GM10266 (cell line): ENCODE data around the gene SACS.

Experiments
- DNase-seq: peaks from one replicate; pipeline ENCODE4 v3.0.0; 2012; ENCODE audit errors: extremely low spot score
- TF ChIP-seq, protein P1 (sequence below): IDR thresholded peaks from 2 replicates; pipeline ENCODE4 v1.5.1; 2012; ENCODE audit warnings: mild to moderate bottlenecking, low read depth; ENCODE audit not compliant: control insufficient read depth, insufficient read depth; ENCODE audit errors: missing control alignments

The SACS gene

DNA sequence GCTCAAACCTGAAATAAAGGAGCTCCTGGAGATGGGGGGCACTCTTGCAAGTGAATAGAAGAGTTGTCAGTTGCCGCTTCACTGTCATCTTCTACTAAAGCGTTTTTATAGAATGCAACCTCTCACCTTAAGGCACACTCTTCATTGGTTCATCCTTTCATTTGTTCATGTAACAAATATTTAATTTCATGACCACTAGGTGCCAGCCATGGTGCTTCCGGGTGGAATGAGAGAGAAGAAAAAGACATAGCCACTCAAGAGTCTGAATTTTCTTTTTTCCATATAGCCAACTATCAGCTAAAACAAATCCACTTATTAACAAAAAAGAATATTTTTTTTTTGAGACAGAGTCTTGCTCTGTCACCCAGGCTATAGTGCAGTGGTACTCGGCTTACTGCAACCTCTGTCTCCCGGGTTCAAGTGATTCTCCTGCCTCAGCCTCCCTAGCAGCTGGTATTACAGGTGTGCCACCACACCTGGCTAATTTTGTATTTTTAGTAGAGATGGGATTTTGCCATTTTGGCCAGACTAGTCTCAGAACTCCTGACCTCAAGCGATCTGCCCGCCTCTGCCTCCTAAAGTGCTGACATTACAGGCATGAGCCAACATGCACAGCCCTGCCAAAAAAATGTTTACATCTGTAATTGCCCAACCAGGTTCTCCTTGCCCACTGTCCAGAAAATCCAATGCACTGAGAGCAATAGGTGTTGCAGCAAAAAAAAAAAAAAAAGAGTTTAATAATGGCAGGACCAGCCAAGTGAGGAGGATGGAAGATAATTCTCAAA, 22.1 kb upstream of the SACS start:
- TF ChIP-seq, protein P1, sequence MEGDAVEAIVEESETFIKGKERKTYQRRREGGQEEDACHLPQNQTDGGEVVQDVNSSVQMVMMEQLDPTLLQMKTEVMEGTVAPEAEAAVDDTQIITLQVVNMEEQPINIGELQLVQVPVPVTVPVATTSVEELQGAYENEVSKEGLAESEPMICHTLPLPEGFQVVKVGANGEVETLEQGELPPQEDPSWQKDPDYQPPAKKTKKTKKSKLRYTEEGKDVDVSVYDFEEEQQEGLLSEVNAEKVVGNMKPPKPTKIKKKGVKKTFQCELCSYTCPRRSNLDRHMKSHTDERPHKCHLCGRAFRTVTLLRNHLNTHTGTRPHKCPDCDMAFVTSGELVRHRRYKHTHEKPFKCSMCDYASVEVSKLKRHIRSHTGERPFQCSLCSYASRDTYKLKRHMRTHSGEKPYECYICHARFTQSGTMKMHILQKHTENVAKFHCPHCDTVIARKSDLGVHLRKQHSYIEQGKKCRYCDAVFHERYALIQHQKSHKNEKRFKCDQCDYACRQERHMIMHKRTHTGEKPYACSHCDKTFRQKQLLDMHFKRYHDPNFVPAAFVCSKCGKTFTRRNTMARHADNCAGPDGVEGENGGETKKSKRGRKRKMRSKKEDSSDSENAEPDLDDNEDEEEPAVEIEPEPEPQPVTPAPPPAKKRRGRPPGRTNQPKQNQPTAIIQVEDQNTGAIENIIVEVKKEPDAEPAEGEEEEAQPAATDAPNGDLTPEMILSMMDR: no peak
- DNase-seq: no peak

DNA sequence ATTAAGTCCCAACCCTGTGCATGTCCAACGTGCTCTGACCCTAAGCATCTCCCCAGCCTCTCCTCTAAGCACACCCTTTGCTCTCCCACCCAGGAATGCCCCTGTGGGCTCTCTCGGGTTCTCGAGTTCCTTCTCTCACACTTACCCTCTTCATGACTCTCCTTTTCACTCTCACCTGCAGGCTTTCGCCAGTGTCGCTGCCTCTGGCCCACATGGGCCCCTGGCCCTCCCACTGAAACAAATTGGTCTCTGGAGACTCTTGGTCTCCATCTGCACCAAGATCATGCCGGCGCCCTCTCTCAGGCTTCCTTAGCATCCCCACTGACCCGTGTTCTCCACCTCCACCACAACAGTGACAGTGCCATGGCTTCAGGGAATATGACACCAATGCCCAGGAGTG, 19.6 kb upstream of the SACS start:
- TF ChIP-seq, protein P1: no peak
- no peak for DNase-seq

DNA sequence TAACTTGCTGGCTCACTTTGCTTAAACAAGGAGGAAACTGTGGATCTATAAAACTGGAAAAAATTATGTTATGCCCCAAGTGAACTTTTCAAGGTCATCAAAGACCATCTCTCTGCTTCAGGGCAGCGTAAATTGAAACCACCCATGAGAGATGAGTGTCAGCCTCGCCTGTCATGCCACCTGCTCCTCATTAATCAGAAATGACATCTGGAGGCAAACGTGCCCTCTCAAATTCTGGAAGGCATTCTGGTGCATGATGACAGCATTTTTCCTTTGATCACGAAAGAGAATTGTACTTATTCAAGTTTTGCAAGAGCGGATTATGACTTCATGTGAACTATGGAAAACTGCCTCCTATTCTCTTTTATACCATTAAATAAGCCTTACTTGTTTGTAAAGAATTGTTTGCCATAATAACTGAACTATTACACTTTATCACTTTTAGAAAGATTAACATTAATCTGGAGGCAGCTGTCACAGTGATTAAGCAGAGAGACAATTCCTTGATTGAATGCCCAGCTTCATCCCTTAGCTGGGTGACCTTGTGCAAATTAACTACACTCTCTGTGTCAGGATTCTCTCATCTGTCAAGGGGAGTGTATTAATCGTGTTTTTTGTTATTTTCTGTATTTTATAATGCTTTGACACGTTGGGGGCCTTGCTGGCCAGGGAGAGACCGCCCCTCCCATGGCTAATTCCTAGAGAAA, 17.0 kb upstream of the SACS start:
- no peak for DNase-seq

DNA sequence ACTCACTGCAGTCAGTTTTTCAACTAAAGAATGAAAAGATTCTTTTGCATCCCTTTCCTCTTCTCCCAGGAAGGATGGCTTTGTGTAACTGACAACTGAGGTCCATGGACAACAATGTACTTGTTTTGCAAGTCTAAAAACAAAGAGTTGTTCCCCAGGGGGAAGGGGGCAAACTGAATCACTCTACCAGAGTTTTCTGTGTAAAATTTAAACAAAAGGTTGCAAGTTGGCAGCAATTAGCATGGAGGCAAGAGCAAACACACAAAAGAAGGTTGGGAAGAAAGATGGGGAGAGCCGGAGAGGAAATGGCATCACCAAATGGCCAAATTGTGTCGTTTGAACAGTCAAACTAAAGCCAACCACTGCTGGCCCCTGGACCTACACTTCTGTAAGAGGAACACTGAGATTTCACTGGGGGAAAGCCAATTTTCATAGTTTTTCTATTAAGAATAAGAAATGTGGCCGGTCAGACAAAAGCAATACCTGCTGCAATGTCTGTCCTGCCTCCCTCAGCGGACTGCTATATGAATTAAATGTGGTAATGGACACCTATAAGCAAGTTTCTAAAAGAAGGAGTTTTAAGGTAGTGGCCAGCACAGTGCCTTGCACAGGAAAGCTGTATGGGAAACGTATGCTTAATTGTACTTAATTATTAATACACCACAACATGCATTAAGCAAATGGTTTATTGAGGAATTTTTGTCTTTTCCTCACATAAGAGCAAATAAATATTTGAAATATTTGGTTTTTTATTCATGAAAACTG, 16.1 kb upstream of the SACS start:
- TF ChIP-seq, protein P1: no peak
- DNase-seq: no peak

More for the DNA sequence above, 17.0 kb upstream of the SACS start:
- TF ChIP-seq, protein P1: no peak

DNA sequence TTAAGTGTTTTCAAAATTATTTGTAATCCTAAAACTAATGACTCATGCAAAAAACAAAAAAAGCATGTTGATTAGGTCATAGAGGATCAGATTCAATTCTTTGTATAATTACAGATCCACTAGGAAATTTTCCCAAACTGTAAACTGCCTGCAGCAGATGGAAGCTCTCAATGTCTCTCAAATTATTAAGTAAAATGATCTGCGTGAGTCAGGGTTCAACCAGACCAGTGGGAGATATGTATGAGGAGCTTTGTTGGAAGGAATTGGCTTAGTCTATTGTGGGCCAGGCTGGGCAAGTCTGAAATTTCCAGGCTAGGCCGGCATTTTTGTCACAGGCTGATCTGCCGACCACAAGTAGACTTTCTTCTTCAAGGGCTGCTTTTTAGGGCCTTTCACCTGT, 14.4 kb upstream of the SACS start:
- TF ChIP-seq, protein P1: no peak
- DNase-seq: no peak

DNA sequence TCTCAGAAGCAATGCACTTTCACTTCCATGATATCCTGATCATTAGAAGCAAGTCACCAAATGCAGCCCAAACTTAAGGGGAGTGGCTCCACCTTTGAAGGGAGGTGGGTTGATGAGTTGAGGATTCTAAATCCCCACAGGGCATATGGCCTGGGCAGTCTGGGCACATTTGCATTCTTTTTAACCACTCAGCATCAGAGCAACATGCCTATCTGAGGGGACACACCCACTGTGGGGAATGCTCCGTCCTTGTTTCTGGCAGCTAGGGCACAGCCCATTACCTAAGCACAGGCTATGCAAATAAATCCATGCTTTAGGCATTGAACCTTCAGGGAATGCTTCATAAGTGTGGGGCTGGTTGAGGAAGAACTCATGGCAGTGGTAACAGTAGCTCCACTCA, 12.3 kb upstream of the SACS start:
- TF ChIP-seq, protein P1: no peak
- DNase-seq: no peak

DNA sequence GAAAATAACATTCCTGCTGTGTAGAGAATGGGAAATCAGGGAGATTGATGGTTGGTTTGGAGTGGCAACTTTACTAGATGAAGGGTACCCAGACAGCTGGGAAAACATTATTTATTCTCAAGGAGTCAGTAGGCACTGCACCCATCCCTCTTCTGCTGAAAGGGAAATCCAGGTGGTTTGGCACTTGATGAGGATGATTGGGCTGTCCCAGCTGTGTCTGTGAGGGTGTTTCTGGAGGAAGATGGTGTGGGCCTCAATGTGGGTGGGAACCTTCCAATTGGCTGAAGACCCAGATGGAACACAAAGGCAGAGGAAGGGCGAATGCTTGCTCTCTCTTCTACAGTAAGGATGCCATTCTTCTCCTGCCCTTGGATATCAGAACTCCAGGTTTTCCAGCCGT, 10.4 kb upstream of the SACS start:
- TF ChIP-seq, protein P1: no peak
- no peak for DNase-seq
